Heart left ventricle (tissue), 13 donors: ENCODE data around the gene SLC26A11.

ENCODE experiments used
- CTCF ChIP-seq, 12 donors: fragments of 200-600 bp; sonication (generic) in 4 of 12; IDR thresholded peaks; one replicate each; pipeline versions ENCODE4 v1.5.0 to v1.8.0; 2018 to 2022; ENCODE audit warnings: antibody characterized with exemption in 12 of 12, mild to moderate bottlenecking in 5 of 12
- POLR2A ChIP-seq, 2 donors: fragments of 450-650 bp; IDR thresholded peaks; one replicate each; pipeline ENCODE4 v1.6.1; 2017; ENCODE audit warnings: antibody characterized with exemption in 2 of 2, mild to moderate bottlenecking in 2 of 2, moderate library complexity in 2 of 2
- donor health status: ischemic (EF 13 %, LVEDD 7.1; RV severe dilation, severe dysfunction).
- donor health status: DM: no; HTN: yes; CAD: no.
- donor health status: DM: no; HTN: no; CAD: no.
- donor health status: ischemic (EF 25% LVEDD 6.9; RV normal size, moderate dysfunction).
- donor health status: ischemic (EF 25% LVEDD 5.7; RV mildly dilated, moderate dysfunction).
- donor health status: ischemic (EF 35%, LVEDD 5.7; RV mildly dilated, moderate dysfunction).
- donor health status: nonischemic (EF 11% LVEDD 7.7; RV severe dilation, severe dysfunction).
- donor health status: DM: yes; HTN: yes; CAD: no.
- donor health status: PGD.
- donor health status: ischemic (EF 29% LVEDD 5.4; RV normal size, mild dysfunction).
- donor health status: nonischemic (EF 23%, LVEDD 6.1; RV moderate dilation, normal function).

- TF ChIP-seq CTCF (IDR thresholded peaks at IDR 0.05) (no peak), POLR2A (IDR thresholded peaks at IDR 0.05) (no peak)
These were observed 8.8 kb downstream of the SLC26A11 start for GRCh38 chr17:80229011-80229410.
